ENCODE measurements around the gene ARL4D.
"Not testable (repeated sequence)": the region's sequence is repeated elsewhere in the genome, so short reads cannot be mapped to it uniquely, and the experiment has no call there.

The ARL4D gene

DNA sequence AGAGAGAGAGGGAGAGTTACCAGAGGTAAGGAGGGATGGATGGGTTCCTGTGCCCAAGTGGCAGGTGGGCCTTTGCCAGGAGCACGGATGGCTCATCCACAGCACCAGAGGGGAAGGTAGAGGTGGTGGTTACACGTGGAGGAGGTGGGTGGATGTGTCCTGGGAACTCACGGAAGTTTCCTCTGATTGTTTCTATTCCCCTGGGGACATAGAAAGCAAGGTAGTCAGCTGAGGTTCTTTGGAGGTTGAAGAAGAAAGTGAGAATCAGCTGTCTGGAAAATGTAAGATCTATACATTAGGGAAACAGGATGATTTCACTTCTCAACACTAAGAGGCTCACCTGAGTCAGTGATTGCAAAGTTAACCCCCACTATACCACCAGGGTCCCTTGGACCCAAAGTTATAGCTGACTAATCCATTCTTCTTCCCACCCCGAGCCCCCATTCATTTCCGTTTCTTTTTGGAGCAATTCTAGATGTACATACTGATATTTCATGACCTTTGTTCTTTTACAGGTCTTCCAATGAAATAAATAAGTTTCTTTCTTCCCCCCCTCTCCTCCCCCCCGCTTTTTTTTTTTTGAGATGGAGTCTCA lies 27.5 kb upstream of the ARL4D start:
- H3K4me1 ChIP-seq (ENCODE audit: insufficient read depth, low read length): peaks cover 10% of the 10 kb centered on the region
- no peak overlapping the region for H3K27ac ChIP-seq (ENCODE audit: low read depth, low read length)
- H3K27me3 ChIP-seq (ENCODE audit: insufficient read depth, low read length): no peaks in the 10 kb centered on the region
- no peak overlapping the region for H3K4me3 ChIP-seq (ENCODE audit: low read length)
- H3K9ac ChIP-seq (ENCODE audit: low read depth, low read length): no peak overlapping the region
- H3K36me3 ChIP-seq (ENCODE audit: insufficient read depth, low read length): no peaks in the 10 kb centered on the region
- H3K9me3 ChIP-seq (ENCODE audit: insufficient read depth, low read depth, low read length): no peaks in the 10 kb centered on the region
- WGBS: 83% methylated on average over 5 of the region's 6 CpGs

DNA sequence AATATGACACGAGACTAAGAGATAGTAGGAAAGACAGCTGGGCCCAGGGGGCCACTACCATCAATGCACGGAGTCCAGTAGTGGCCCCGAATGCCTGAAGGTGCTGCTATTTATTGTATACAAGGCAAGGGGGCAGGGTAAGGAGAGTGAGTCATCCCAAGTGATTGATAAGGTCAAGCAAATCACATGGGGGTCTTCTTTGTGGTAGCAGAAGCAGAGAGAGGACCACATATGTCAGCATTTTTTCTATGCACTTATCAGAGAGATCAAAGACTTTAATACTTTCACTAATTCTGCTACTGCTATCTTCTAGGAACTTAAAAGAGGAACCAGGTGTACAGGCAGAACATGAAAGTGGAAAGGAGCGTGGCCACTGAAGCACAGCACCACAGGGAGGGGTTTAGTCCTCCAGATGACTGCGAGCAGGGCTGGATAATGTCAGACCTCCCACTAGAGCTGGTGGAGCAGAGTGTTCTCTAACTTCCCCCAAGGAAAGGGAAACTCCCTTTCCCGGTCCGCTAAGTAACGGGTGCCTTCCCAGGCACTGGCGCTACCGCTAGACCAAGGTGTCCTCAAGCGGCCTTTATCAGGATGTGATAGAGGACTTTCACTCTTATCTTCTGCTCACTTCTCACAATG lies 26.4 kb upstream of the ARL4D start:
- Histone ChIP-seq H3K4me3 (ENCODE audit: low read length) (no peak overlapping the region), H3K9me3 (ENCODE audit: insufficient read depth, low read depth, low read length) (no peaks in the 10 kb centered on the region), H3K9ac (ENCODE audit: low read depth, low read length) (no peak overlapping the region), H3K36me3 (ENCODE audit: insufficient read depth, low read length) (no peaks in the 10 kb centered on the region), H3K4me1 (ENCODE audit: insufficient read depth, low read length) (peaks cover 4% of the 10 kb centered on the region), H3K27ac (ENCODE audit: low read depth, low read length) (no peak overlapping the region), H3K27me3 (ENCODE audit: insufficient read depth, low read length) (no peaks in the 10 kb centered on the region)
- WGBS: 87% methylated on average over 11 of the region's 11 CpGs

DNA sequence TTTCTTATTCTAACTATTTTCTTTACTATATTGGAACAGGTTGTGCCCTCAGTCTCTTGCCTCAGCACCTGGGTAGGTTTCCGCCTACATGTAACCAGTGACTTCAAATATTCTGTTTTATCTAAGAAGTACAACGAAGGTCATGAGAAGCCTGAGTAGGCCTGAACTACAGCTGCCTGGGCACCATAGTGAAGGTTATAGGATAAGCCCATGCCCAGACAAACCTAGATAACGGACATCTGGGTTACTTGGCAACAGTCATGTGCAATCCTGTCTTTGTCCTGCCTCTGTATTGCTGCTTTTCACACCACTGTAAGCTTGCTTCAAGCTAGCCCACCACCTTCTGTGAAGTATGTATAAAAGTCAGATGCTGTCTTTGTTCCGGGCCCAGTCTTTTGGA lies 25.4 kb upstream of the ARL4D start:
- 96% methylated on average over 4 of the region's 4 CpGs for WGBS
- Histone ChIP-seq H3K27ac (ENCODE audit: low read depth, low read length) (no peak overlapping the region), H3K4me3 (ENCODE audit: low read length) (no peak overlapping the region), H3K27me3 (ENCODE audit: insufficient read depth, low read length) (no peaks in the 10 kb centered on the region), H3K9ac (ENCODE audit: low read depth, low read length) (no peak overlapping the region), H3K4me1 (ENCODE audit: insufficient read depth, low read length) (no peaks in the 10 kb centered on the region), H3K9me3 (ENCODE audit: insufficient read depth, low read depth, low read length) (no peaks in the 10 kb centered on the region), H3K36me3 (ENCODE audit: insufficient read depth, low read length) (no peaks in the 10 kb centered on the region)

DNA sequence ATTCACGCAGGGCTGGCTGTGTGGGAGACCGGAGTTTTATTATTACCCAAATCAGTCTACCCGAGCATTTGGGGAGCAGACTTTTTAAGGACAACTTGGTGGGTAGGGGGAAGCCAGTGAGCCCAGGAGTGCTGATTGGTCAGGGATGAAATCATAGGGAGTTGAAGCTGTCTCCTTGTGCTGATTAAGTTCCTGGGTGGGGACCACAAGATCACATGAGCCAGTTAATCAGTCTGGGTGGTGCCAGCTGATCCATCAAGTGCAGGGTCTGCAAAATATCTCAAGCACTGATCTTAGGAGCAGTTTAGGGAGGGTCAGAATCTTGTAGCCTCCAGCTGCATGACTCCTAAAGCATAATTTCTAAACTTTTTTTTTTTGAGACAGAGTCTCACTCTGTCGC lies 22.9 kb upstream of the ARL4D start:
- H3K4me1 ChIP-seq (ENCODE audit: insufficient read depth, low read length); H3K27me3 ChIP-seq (ENCODE audit: insufficient read depth, low read length); H3K4me3 ChIP-seq (ENCODE audit: low read length); H3K9ac ChIP-seq (ENCODE audit: low read depth, low read length); H3K36me3 ChIP-seq (ENCODE audit: insufficient read depth, low read length); H3K27ac ChIP-seq (ENCODE audit: low read depth, low read length): not testable (repeated sequence)
- H3K9me3 ChIP-seq (ENCODE audit: insufficient read depth, low read depth, low read length): peaks cover 10% of the 10 kb centered on the region; the same call in 1 of the 2 replicates
- 94% methylated on average over 4 of the region's 4 CpGs for WGBS

DNA sequence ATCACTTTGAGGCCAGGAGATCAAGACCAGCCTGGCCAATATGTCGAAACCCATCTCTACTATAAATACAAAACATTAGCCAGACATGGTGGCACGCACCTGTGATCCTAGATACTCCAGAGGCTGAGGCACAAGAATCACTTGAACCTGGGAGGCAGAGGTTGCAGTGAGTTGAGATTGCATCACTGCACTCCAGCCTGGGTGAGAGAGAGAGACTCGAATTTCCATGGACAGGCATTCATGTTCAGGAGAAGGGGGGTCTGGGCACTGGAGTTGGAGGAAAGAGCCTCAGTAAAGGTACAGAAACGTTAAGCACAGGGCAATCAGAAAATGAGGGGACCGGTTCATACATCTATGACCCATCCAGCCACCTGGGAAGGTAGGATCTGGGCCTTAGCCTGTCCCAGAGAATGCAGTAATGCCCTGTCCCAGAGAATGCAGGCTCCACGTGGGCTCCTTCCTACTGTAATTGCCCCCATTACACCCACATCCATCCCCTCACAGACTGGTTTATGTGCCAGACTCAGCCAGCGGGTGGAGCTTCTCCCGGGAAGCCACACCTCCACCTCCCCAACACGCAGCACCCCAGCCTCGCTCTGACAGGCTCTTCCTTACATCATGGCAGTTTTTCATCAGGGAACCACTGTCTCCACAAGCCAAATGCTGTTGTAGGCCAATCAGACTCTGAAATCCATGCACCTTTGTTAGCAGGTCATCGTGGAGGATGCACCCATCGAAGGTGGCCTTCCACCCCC lies 21.6 kb upstream of the ARL4D start:
- H3K9ac ChIP-seq (ENCODE audit: low read depth, low read length): no peak overlapping the region
- no peak overlapping the region for H3K4me3 ChIP-seq (ENCODE audit: low read length)
- H3K27me3 ChIP-seq (ENCODE audit: insufficient read depth, low read length): no peaks in the 10 kb centered on the region
- peaks cover 15% of the 10 kb centered on the region; the same call in 1 of the 2 replicates for H3K9me3 ChIP-seq (ENCODE audit: insufficient read depth, low read depth, low read length)
- H3K4me1 ChIP-seq (ENCODE audit: insufficient read depth, low read length): no peaks in the 10 kb centered on the region
- no peaks in the 10 kb centered on the region for H3K36me3 ChIP-seq (ENCODE audit: insufficient read depth, low read length)
- 84% methylated on average over 12 of the region's 12 CpGs for WGBS
- H3K27ac ChIP-seq (ENCODE audit: low read depth, low read length): no peak overlapping the region

- no peaks in the 10 kb centered on the region for H3K4me1 ChIP-seq (ENCODE audit: insufficient read depth, low read length)
- H3K9ac ChIP-seq (ENCODE audit: low read depth, low read length): no peak overlapping the region
- no peak overlapping the region for H3K4me3 ChIP-seq (ENCODE audit: low read length)
- peaks cover 15% of the 10 kb centered on the region; the same call in 1 of the 2 replicates for H3K9me3 ChIP-seq (ENCODE audit: insufficient read depth, low read depth, low read length)
- no peaks in the 10 kb centered on the region for H3K27me3 ChIP-seq (ENCODE audit: insufficient read depth, low read length)
- H3K27ac ChIP-seq (ENCODE audit: low read depth, low read length): no peak overlapping the region
- WGBS: 92% methylated on average over 26 of the region's 26 CpGs
- no peaks in the 10 kb centered on the region for H3K36me3 ChIP-seq (ENCODE audit: insufficient read depth, low read length)
Measured at GRCh38 chr17:43378766-43379165, 20.0 kb upstream of the ARL4D start.

DNA sequence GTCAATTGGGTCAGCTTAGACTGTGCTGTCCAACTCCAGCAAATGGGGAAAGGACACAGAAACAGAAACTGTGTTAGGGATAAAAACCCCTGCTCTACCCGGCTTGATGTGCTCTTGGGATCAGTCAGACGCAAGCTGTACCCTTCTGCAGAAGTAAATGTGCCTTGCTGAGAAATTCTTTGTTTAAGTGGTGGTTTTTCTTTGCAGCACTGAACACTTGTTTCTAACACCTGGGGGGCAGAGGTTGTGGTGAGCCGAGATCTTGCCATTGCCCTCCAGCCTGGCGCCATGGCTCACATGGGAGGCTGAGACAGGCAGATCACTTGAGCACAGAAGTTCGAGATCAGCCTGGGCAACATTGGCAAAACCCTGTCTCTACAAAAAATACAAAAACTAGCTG lies 18.5 kb upstream of the ARL4D start:
- WGBS: 93% methylated on average over 5 of the region's 5 CpGs
- H3K27me3 ChIP-seq (ENCODE audit: insufficient read depth, low read length): no peaks in the 10 kb centered on the region

GRCh38 chr17:43381204-43381603 lies 17.6 kb upstream of the ARL4D start:
- Histone ChIP-seq H3K9me3 (ENCODE audit: insufficient read depth, low read depth, low read length) (peaks cover 15% of the 10 kb centered on the region; the same call in 1 of the 2 replicates), H3K36me3 (ENCODE audit: insufficient read depth, low read length) (no peaks in the 10 kb centered on the region), H3K4me3 (ENCODE audit: low read length) (no peak overlapping the region), H3K27ac (ENCODE audit: low read depth, low read length) (no peak overlapping the region), H3K9ac (ENCODE audit: low read depth, low read length) (no peak overlapping the region), H3K27me3 (ENCODE audit: insufficient read depth, low read length) (no peaks in the 10 kb centered on the region), H3K4me1 (ENCODE audit: insufficient read depth, low read length) (no peaks in the 10 kb centered on the region)
- WGBS: 88% methylated on average over 3 of the region's 3 CpGs

More for the DNA sequence above, 18.5 kb upstream of the ARL4D start:
- Histone ChIP-seq H3K9me3 (ENCODE audit: insufficient read depth, low read depth, low read length) (peaks cover 15% of the 10 kb centered on the region; the same call in 1 of the 2 replicates), H3K4me1 (ENCODE audit: insufficient read depth, low read length) (no peaks in the 10 kb centered on the region), H3K9ac (ENCODE audit: low read depth, low read length) (no peak overlapping the region), H3K27ac (ENCODE audit: low read depth, low read length) (no peak overlapping the region), H3K4me3 (ENCODE audit: low read length) (no peak overlapping the region), H3K36me3 (ENCODE audit: insufficient read depth, low read length) (no peaks in the 10 kb centered on the region)

DNA sequence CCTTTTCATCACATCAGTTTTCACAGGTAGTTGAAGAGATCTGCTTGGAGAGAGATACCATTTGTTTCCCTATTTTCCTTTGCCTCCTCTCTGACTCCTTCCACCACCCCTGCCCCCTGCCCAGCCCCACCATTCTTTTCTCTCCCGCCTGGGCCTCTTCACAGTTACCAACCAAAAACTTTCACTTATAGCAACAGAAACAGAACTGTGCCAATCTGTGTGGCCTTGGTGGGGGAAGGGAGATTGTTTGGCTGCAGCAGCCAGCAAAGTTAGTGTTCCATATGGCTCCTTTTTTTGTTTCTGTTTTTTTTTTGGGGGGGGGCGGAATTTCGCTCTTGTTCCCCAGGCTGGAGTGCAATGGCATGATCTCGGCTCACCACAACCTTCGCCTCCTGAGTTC lies 17.2 kb upstream of the ARL4D start:
- WGBS: 93% methylated on average over 5 of the region's 5 CpGs
- Histone ChIP-seq H3K9me3 (ENCODE audit: insufficient read depth, low read depth, low read length) (peaks cover 15% of the 10 kb centered on the region; the same call in 1 of the 2 replicates), H3K4me1 (ENCODE audit: insufficient read depth, low read length) (no peaks in the 10 kb centered on the region), H3K9ac (ENCODE audit: low read depth, low read length) (no peak overlapping the region), H3K4me3 (ENCODE audit: low read length) (no peak overlapping the region), H3K27me3 (ENCODE audit: insufficient read depth, low read length) (no peaks in the 10 kb centered on the region), H3K36me3 (ENCODE audit: insufficient read depth, low read length) (no peaks in the 10 kb centered on the region), H3K27ac (ENCODE audit: low read depth, low read length) (no peak overlapping the region)

- Histone ChIP-seq H3K9me3 (ENCODE audit: insufficient read depth, low read depth, low read length) (peaks cover 15% of the 10 kb centered on the region; the same call in 1 of the 2 replicates), H3K27me3 (ENCODE audit: insufficient read depth, low read length) (no peaks in the 10 kb centered on the region), H3K27ac (ENCODE audit: low read depth, low read length) (no peak overlapping the region), H3K4me1 (ENCODE audit: insufficient read depth, low read length) (no peaks in the 10 kb centered on the region), H3K36me3 (ENCODE audit: insufficient read depth, low read length) (no peaks in the 10 kb centered on the region), H3K9ac (ENCODE audit: low read depth, low read length) (no peak overlapping the region), H3K4me3 (ENCODE audit: low read length) (no peak overlapping the region)
- WGBS: 100% methylated on average over 2 of the region's 2 CpGs
Measured at GRCh38 chr17:43382776-43383175, 16.0 kb upstream of the ARL4D start.

DNA sequence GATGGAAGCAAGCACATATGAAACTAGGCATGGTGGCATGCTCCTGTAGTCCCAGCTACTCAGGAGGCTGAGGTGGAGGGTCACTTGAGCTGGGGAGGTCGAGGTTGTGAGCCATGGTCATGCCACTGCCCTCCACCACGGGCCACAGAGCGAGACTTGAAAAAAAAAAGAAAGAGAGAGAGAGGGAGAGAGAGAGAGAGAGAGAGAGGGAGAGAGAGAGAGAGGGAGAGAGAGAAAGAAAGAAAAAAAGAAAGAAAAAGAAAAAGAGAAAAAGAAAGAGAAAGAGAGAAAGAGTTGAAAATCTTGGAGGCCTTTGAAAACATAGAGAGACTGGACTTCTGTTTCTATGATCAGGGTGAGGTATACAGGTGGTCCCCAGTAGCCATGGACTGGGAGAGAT lies 15.4 kb upstream of the ARL4D start:
- H3K4me3 ChIP-seq (ENCODE audit: low read length): no peak overlapping the region
- no peaks in the 10 kb centered on the region for H3K4me1 ChIP-seq (ENCODE audit: insufficient read depth, low read length)
- no peak overlapping the region for H3K27ac ChIP-seq (ENCODE audit: low read depth, low read length)
- H3K9me3 ChIP-seq (ENCODE audit: insufficient read depth, low read depth, low read length): peaks cover 15% of the 10 kb centered on the region; the same call in 1 of the 2 replicates
- H3K27me3 ChIP-seq (ENCODE audit: insufficient read depth, low read length): no peaks in the 10 kb centered on the region
- 92% methylated on average over 3 of the region's 3 CpGs for WGBS
- no peaks in the 10 kb centered on the region for H3K36me3 ChIP-seq (ENCODE audit: insufficient read depth, low read length)
- H3K9ac ChIP-seq (ENCODE audit: low read depth, low read length): no peak overlapping the region

Measured in HUES64 (cell line).